Keratinocyte (primary cell): ENCODE measurements around the gene WDR49. TPM values are rescaled to one million over a fixed set of nuclear protein-coding genes. Genes with fewer than 3 reads are reported as not detected.

Source experiments
- DNase-seq: peaks from one replicate; pipeline ENCODE4 v3.0.0-alpha.2; 2011; ENCODE audit warnings: low read depth, missing footprints, low spot score
- FAIRE-seq: peaks from 2 replicates; lab custom pipeline; 2011; peaks lifted over from hg19 to GRCh38; lab: Jason Lieb, UNC
- H2AFZ ChIP-seq: 2 replicates; pipeline ENCODE4 v1.6.0; 2012; ENCODE audit warnings: low read length, control low read depth, inconsistent platforms; ENCODE audit not compliant: control insufficient read depth
- H3K27ac ChIP-seq: 2 replicates; pipeline ENCODE4 v1.5.1; 2011; ENCODE audit warnings: low read length; ENCODE audit not compliant: control insufficient read depth, insufficient read depth
- H3K27me3 ChIP-seq: 3 replicates; pipeline ENCODE4 v1.6.0; 2011; ENCODE audit warnings: low read length; ENCODE audit not compliant: control insufficient read depth, insufficient read depth; ENCODE audit errors: extremely low read depth
- H3K36me3 ChIP-seq, 2 experiments: 2 replicates in 1 of 2; 3 replicates in 1 of 2; pipeline ENCODE4 v1.5.1; 2011; ENCODE audit warnings: low read length in 2 of 2, mild to moderate bottlenecking in 1 of 2; ENCODE audit not compliant: control insufficient read depth in 2 of 2, insufficient read depth in 2 of 2; ENCODE audit errors: extremely low read depth in 1 of 2
- H3K4me1 ChIP-seq: 3 replicates; pipeline ENCODE4 v1.5.1; 2011; ENCODE audit warnings: low read length; ENCODE audit not compliant: control insufficient read depth, insufficient read depth; ENCODE audit errors: extremely low read depth
- H3K4me2 ChIP-seq: 3 replicates; pipeline ENCODE4 v1.6.0; 2011; ENCODE audit warnings: low read depth, low read length; ENCODE audit not compliant: control insufficient read depth, insufficient read depth; ENCODE audit errors: extremely low read depth
- H3K4me3 ChIP-seq, 3 experiments: fragments of 200-600 bp in 1 of 3; sonication (generic) in 1 of 3; 2 replicates in 2 of 3; 3 replicates in 1 of 3; pipeline ENCODE4 v1.5.1; 2011 to 2016; ENCODE audit warnings: low read length in 3 of 3, mild to moderate bottlenecking in 3 of 3, control low read depth in 2 of 3, inconsistent platforms in 1 of 3, low read depth in 1 of 3, mixed read lengths in 1 of 3, mixed run types in 1 of 3, moderate library complexity in 1 of 3; ENCODE audit not compliant: control insufficient read depth in 2 of 3, insufficient read depth in 2 of 3; ENCODE audit errors: extremely low read depth in 1 of 3
- H3K79me2 ChIP-seq: 2 replicates; pipeline ENCODE4 v1.6.0; 2012; ENCODE audit warnings: low read length; ENCODE audit not compliant: control insufficient read depth, insufficient read depth
- H3K9ac ChIP-seq: 3 replicates; pipeline ENCODE4 v1.6.0; 2011; ENCODE audit warnings: low read length; ENCODE audit not compliant: control insufficient read depth, insufficient read depth; ENCODE audit errors: extremely low read depth
- H3K9me1 ChIP-seq: 3 replicates; pipeline ENCODE4 v1.6.0; 2011; ENCODE audit warnings: low read length; ENCODE audit not compliant: control insufficient read depth, insufficient read depth; ENCODE audit errors: extremely low read depth
- H3K9me3 ChIP-seq: 2 replicates; pipeline ENCODE4 v1.5.1; 2012; ENCODE audit warnings: low read depth, low read length; ENCODE audit not compliant: control insufficient read depth
- H4K20me1 ChIP-seq: 3 replicates; pipeline ENCODE4 v1.6.0; 2011; ENCODE audit warnings: low read length; ENCODE audit not compliant: control insufficient read depth, insufficient read depth; ENCODE audit errors: extremely low read depth
- EZH2 ChIP-seq: IDR thresholded peaks from one replicate; pipeline ENCODE4 v1.6.1; 2012; ENCODE audit warnings: inconsistent platforms, mild to moderate bottlenecking, low read length, moderate library complexity
- dilution Hi-C: fragments of 300-500 bp; cut with MboI; formaldehyde crosslinking; loops from one replicate; pipeline ENCODE4 v1.7.0; 2020; ENCODE audit warnings: low sequenced_read_pairs; ENCODE audit not compliant: extremely low pct_ligation_motif_present
- polyA plus RNA-seq, 5 experiments: library from polyadenylated mRNA; depleted of rRNA in 3 of 5; stranded (reverse) in 3 of 5; stranded (forward) in 1 of 5; unstranded in 1 of 5; fragments of >200 nt; gene quantifications; 1 replicate in 1 of 5; 2 replicates in 3 of 5; 3 replicates in 1 of 5; pipeline versions ENCODE4 v1.2.1 to v1.2.3, GENCODE V29; 2011 to 2012; ENCODE audit warnings: missing spikeins in 2 of 5, low read depth in 1 of 5, low replicate concordance in 1 of 5
- TF ChIP-seq, protein P1 (sequence below), 3 experiments: IDR thresholded peaks in 1 of 3; conservative IDR thresholded peaks in 1 of 3; optimal IDR thresholded peaks in 1 of 3; 2 replicates in 2 of 3; 3 replicates in 1 of 3; pipeline versions ENCODE3 to v1.5.1; 2011; ENCODE audit warnings: low read length in 3 of 3, mild to moderate bottlenecking in 3 of 3, moderate library complexity in 2 of 3, control low read depth in 1 of 3, inconsistent platforms in 1 of 3; ENCODE audit not compliant: insufficient read depth in 2 of 3; ENCODE audit errors: extremely low read depth in 1 of 3

The WDR49 gene
- polyA plus RNA-seq, 1 donor (not counting 4 experiments of a cell fraction or from before 2014, with no cell fraction given): not detected

DNA sequence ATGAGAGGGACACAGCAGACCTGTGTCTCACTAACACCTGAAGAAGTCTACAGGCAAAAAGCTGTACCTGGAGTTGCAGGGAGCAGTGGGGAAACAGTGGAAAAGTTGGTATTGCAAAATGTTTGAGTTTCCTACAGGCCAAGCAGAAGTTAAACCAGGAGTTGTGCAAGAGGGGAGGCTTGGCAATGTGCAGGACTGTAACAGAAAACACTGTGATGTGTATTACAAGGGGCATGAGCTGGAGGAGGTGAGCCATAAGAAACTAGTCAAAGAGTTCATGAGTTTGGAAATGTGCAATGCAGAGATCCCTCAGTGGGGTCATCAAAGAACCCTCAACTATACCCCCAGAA is 132.8 kb downstream of the WDR49 start:
- Histone ChIP-seq H3K4me2 (no peak overlapping the region), H3K9ac (no peak overlapping the region), H3K27ac (no peak overlapping the region), H4K20me1 (no peaks in the 10 kb centered on the region), H3K27me3 (no peaks in the 10 kb centered on the region), H3K4me3 (no peak overlapping the region), H2AFZ (no peak overlapping the region), H3K9me1 (no peaks in the 10 kb centered on the region), H3K4me1 (no peaks in the 10 kb centered on the region), H3K9me3 (no peaks in the 10 kb centered on the region), H3K79me2 (no peaks in the 10 kb centered on the region), H3K36me3 (no peaks in the 10 kb centered on the region)
- no peak for TF ChIP-seq EZH2
- TF ChIP-seq, protein P1, sequence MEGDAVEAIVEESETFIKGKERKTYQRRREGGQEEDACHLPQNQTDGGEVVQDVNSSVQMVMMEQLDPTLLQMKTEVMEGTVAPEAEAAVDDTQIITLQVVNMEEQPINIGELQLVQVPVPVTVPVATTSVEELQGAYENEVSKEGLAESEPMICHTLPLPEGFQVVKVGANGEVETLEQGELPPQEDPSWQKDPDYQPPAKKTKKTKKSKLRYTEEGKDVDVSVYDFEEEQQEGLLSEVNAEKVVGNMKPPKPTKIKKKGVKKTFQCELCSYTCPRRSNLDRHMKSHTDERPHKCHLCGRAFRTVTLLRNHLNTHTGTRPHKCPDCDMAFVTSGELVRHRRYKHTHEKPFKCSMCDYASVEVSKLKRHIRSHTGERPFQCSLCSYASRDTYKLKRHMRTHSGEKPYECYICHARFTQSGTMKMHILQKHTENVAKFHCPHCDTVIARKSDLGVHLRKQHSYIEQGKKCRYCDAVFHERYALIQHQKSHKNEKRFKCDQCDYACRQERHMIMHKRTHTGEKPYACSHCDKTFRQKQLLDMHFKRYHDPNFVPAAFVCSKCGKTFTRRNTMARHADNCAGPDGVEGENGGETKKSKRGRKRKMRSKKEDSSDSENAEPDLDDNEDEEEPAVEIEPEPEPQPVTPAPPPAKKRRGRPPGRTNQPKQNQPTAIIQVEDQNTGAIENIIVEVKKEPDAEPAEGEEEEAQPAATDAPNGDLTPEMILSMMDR (optimal IDR thresholded peaks at IDR 0.05 in 1 of 3, IDR thresholded peaks at IDR 0.05 in 1 of 3, conservative IDR thresholded peaks at IDR 0.05 in 1 of 3; ENCODE audit: extremely low read depth in 1 of 3, insufficient read depth in 2 of 3, low read length in 3 of 3): no peak
- DNase-seq: no peak
- dilution Hi-C loops: no loop called here
- no peak for FAIRE-seq

- no peaks in the 10 kb centered on the region for H3K27me3 ChIP-seq
- DNase-seq: no peak
- H3K36me3 ChIP-seq: no peaks in the 10 kb centered on the region
- no peaks in the 10 kb centered on the region for H4K20me1 ChIP-seq
- dilution Hi-C loops: no loop called here
- H3K9ac ChIP-seq: no peak overlapping the region
- H3K4me2 ChIP-seq: no peak overlapping the region
- H3K79me2 ChIP-seq: no peaks in the 10 kb centered on the region
- H2AFZ ChIP-seq: no peak overlapping the region
- no peaks in the 10 kb centered on the region for H3K9me3 ChIP-seq
- no peaks in the 10 kb centered on the region for H3K9me1 ChIP-seq
- no peak overlapping the region for H3K27ac ChIP-seq
- TF ChIP-seq, protein P1 (optimal IDR thresholded peaks at IDR 0.05 in 1 of 3, IDR thresholded peaks at IDR 0.05 in 1 of 3, conservative IDR thresholded peaks at IDR 0.05 in 1 of 3; ENCODE audit: extremely low read depth in 1 of 3, insufficient read depth in 2 of 3, low read length in 3 of 3): no peak
- TF ChIP-seq EZH2: no peak
- no peaks in the 10 kb centered on the region for H3K4me1 ChIP-seq
- H3K4me3 ChIP-seq: no peak overlapping the region
- FAIRE-seq: no peak
Observed at GRCh38 chr3:167520266-167521005, 133.3 kb downstream of the WDR49 start.
